ENCODE data around the gene PHF21A.

The PHF21A gene

DNA sequence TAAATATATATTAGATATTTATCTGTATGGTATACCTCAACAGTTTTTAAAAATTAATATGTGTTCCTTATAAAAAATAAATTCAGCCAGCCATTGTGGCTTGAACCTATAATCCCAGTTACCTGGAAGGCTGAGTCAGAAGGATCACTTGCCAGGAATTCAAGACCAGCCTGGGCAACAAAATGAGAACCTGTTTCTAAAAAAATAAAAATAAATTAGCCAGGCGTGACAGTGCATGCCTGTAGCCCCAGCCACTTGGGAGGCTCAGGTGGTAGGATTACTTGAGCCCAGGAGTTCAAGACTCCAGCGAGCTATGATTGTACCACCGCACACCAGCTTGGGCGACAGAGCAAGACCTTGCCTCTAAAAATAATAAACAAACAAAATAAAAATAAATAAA, 54.9 kb downstream of the PHF21A start:
- Histone ChIP-seq H3K4me1 (ENCODE audit: insufficient read depth, insufficient read length) (peaks cover 3% of the 10 kb centered on the region), H3K9me3 (ENCODE audit: insufficient read depth, low read length) (no peaks in the 10 kb centered on the region), H3K36me3 (ENCODE audit: insufficient read depth, insufficient read length, low read length) (no peaks in the 10 kb centered on the region), H3K9ac (ENCODE audit: insufficient read length, low read depth) (no peak overlapping the region), H3K27me3 (ENCODE audit: insufficient read depth, insufficient read length) (no peaks in the 10 kb centered on the region), H3K4me3 (ENCODE audit: insufficient read length, low read depth) (no peak overlapping the region)
- DNase-seq (ENCODE audit: low read depth, low spot score): no peak
- TF ChIP-seq YY1 (IDR thresholded peaks at IDR 0.05; ENCODE audit: insufficient read depth, insufficient read length): no peak
- TF ChIP-seq SUZ12 (IDR thresholded peaks at IDR 0.05; ENCODE audit: extremely low read depth, insufficient read depth, insufficient read length): no peak
- TF ChIP-seq ZNF274 (IDR thresholded peaks at IDR 0.05; ENCODE audit: low read depth, low read length): no peak

DNA sequence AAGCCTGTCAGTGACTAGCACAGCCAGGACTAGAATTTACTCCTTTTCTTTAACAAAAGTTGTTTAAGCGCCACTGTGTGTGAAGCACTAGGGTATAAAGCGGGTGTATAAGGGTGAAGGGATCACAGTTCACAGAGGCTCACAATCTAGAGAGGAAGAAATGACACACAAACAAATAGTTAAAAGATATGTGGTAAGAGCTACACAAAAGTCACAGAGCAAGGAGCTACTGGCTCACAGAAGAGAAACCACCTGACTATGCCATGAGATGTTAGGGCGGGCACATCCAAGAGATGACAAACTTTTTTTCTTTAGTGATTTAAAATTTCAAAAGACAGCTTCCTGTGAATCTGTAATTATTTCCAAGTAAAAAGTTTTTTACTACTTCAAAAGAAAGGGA, 55.6 kb downstream of the PHF21A start:
- Histone ChIP-seq H3K9ac (ENCODE audit: insufficient read length, low read depth) (no peak overlapping the region), H3K4me1 (ENCODE audit: insufficient read depth, insufficient read length) (peaks cover 3% of the 10 kb centered on the region)
- TF ChIP-seq SUZ12 (IDR thresholded peaks at IDR 0.05; ENCODE audit: extremely low read depth, insufficient read depth, insufficient read length) (no peak), ZNF274 (IDR thresholded peaks at IDR 0.05; ENCODE audit: low read depth, low read length) (no peak), YY1 (IDR thresholded peaks at IDR 0.05; ENCODE audit: insufficient read depth, insufficient read length) (no peak)

DNA sequence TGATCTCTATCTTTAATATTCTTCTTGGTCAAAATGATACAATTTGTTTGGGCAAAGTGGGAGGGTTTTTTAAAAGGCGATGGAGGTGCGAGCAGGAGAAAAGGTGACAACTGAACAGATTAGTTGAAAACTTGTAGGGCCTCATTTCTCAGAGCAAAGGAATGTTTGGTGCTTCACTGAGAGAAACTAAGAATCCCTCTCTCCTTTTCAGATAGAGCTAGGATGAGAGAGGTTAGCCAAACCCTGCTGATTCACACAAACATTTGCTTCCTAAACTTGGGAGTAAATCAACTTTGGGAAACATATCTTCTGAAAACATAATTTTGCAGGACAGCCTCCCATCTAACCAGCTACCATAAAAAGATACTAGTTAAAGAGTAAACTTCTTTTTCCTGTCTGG, 57.0 kb downstream of the PHF21A start:
- Histone ChIP-seq H3K4me3 (ENCODE audit: insufficient read length, low read depth) (no peak overlapping the region), H3K9me3 (ENCODE audit: insufficient read depth, low read length) (0 out of 2 replicates have a peak, but pooled peaks cover 8% of the 10 kb centered on the region), H3K4me1 (ENCODE audit: insufficient read depth, insufficient read length) (peaks cover 3% of the 10 kb centered on the region), H3K36me3 (ENCODE audit: insufficient read depth, insufficient read length, low read length) (no peaks in the 10 kb centered on the region), H3K9ac (ENCODE audit: insufficient read length, low read depth) (no peak overlapping the region), H3K27me3 (ENCODE audit: insufficient read depth, insufficient read length) (no peaks in the 10 kb centered on the region)
- DNase-seq (ENCODE audit: low read depth, low spot score): no peak
- TF ChIP-seq ZNF274 (IDR thresholded peaks at IDR 0.05; ENCODE audit: low read depth, low read length): no peak

More for the DNA sequence above, 55.6 kb downstream of the PHF21A start:
- no peak for DNase-seq (ENCODE audit: low read depth, low spot score)
- H3K9me3 ChIP-seq (ENCODE audit: insufficient read depth, low read length): 0 out of 2 replicates have a peak, but pooled peaks cover under 1% of the 10 kb centered on the region
- no peak overlapping the region for H3K4me3 ChIP-seq (ENCODE audit: insufficient read length, low read depth)
- no peaks in the 10 kb centered on the region for H3K36me3 ChIP-seq (ENCODE audit: insufficient read depth, insufficient read length, low read length)
- no peaks in the 10 kb centered on the region for H3K27me3 ChIP-seq (ENCODE audit: insufficient read depth, insufficient read length)

DNA sequence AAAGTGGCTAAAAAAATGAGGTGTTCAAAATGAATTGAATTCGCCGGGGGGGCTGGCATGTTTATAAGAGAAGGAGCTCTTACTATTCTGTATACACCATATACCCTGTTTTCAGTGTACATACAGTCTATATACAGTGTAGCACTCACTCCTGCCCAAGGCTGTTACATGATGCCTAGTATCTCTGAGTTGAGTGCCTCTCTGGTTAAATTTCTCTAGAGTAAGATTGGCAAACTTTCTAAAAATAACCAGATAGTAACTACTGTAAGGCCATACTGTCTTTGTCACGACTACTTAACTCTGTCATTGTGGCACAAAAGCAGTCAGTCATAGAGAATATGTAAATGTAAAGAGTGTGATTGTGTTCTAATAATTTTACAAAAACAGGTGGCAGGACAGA, 58.1 kb downstream of the PHF21A start:
- no peak overlapping the region for H3K4me3 ChIP-seq (ENCODE audit: insufficient read length, low read depth)
- DNase-seq (ENCODE audit: low read depth, low spot score): no peak
- no peaks in the 10 kb centered on the region for H3K36me3 ChIP-seq (ENCODE audit: insufficient read depth, insufficient read length, low read length)
- H3K4me1 ChIP-seq (ENCODE audit: insufficient read depth, insufficient read length): peaks cover 3% of the 10 kb centered on the region
- no peak overlapping the region for H3K9ac ChIP-seq (ENCODE audit: insufficient read length, low read depth)
- H3K9me3 ChIP-seq (ENCODE audit: insufficient read depth, low read length): 0 out of 2 replicates have a peak, but pooled peaks cover 8% of the 10 kb centered on the region
- TF ChIP-seq SUZ12 (IDR thresholded peaks at IDR 0.05; ENCODE audit: extremely low read depth, insufficient read depth, insufficient read length) (no peak), ZNF274 (IDR thresholded peaks at IDR 0.05; ENCODE audit: low read depth, low read length) (no peak), YY1 (IDR thresholded peaks at IDR 0.05; ENCODE audit: insufficient read depth, insufficient read length) (no peak)
- no peaks in the 10 kb centered on the region for H3K27me3 ChIP-seq (ENCODE audit: insufficient read depth, insufficient read length)

DNA sequence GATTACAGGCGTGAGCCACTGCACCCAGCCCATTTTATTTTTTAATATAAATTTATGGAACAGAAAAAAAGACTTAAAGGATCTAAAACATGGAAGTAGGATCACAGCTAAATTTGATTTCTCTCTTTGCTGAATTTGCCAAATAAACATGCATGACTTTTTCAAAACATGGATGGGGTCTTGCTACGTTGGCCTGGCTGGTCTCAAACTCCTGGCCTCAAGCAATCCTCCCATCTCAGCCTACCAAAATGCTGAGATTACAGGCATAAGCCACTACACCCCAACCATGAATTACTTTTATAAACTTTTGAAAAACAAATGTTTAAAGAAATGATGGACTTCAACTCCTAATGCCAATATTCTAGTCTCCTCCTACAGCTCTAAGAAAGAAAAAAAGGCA, 61.2 kb downstream of the PHF21A start:
- no peaks in the 10 kb centered on the region for H3K36me3 ChIP-seq (ENCODE audit: insufficient read depth, insufficient read length, low read length)
- H3K9ac ChIP-seq (ENCODE audit: insufficient read length, low read depth): no peak overlapping the region
- no peak for TF ChIP-seq YY1 (IDR thresholded peaks at IDR 0.05; ENCODE audit: insufficient read depth, insufficient read length)
- TF ChIP-seq ZNF274 (IDR thresholded peaks at IDR 0.05; ENCODE audit: low read depth, low read length): no peak
- no peaks in the 10 kb centered on the region for H3K4me1 ChIP-seq (ENCODE audit: insufficient read depth, insufficient read length)
- DNase-seq (ENCODE audit: low read depth, low spot score): no peak
- no peaks in the 10 kb centered on the region for H3K27me3 ChIP-seq (ENCODE audit: insufficient read depth, insufficient read length)
- H3K4me3 ChIP-seq (ENCODE audit: insufficient read length, low read depth): no peak overlapping the region
- H3K9me3 ChIP-seq (ENCODE audit: insufficient read depth, low read length): 0 out of 2 replicates have a peak, but pooled peaks cover 8% of the 10 kb centered on the region

DNA sequence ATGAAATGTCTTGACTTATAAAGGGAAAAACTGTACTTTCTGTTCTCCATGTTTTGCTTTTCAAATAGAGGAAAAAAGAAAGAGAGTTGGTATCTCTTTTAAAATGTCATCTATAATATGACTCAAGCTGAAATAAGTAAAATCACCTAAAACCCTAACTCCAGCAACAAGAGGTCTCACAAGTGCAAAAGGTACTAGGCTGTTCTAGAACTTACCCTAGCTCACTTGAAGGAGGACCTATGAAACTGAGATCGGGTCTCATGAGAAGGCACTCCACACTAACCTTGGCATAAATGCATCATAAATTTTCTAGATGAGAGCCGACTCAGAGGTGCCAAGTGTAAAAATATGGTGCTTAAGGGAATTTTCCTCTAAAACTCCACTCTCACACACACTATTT, 63.8 kb downstream of the PHF21A start:
- H3K4me3 ChIP-seq (ENCODE audit: insufficient read length, low read depth): no peak overlapping the region
- no peak for DNase-seq (ENCODE audit: low read depth, low spot score)
- no peaks in the 10 kb centered on the region for H3K4me1 ChIP-seq (ENCODE audit: insufficient read depth, insufficient read length)
- no peaks in the 10 kb centered on the region for H3K36me3 ChIP-seq (ENCODE audit: insufficient read depth, insufficient read length, low read length)
- no peak overlapping the region for H3K9ac ChIP-seq (ENCODE audit: insufficient read length, low read depth)
- H3K9me3 ChIP-seq (ENCODE audit: insufficient read depth, low read length): 0 out of 2 replicates have a peak, but pooled peaks cover 8% of the 10 kb centered on the region
- TF ChIP-seq YY1 (IDR thresholded peaks at IDR 0.05; ENCODE audit: insufficient read depth, insufficient read length) (no peak), SUZ12 (IDR thresholded peaks at IDR 0.05; ENCODE audit: extremely low read depth, insufficient read depth, insufficient read length) (no peak), ZNF274 (IDR thresholded peaks at IDR 0.05; ENCODE audit: low read depth, low read length) (no peak)
- H3K27me3 ChIP-seq (ENCODE audit: insufficient read depth, insufficient read length): no peaks in the 10 kb centered on the region

DNA sequence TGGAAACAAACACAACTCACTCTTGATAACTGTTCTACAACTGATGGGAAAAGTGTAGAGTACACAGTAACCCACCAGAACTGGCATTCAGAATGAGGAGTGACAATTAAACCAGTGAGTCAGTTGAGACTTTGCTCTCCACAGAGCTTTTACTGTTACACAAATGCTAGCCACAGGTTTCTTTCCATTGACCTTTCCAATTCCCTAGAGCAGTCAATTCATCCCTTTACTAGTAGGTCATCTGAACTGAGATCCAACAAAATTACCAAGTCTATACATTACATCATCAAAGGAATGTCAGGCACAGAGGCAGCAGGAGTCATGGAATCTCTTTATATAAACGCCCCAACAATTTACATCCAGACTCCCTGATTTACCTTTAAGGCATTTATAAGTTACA, 65.9 kb downstream of the PHF21A start:
- DNase-seq (ENCODE audit: low read depth, low spot score): peak; percentile 86

DNA sequence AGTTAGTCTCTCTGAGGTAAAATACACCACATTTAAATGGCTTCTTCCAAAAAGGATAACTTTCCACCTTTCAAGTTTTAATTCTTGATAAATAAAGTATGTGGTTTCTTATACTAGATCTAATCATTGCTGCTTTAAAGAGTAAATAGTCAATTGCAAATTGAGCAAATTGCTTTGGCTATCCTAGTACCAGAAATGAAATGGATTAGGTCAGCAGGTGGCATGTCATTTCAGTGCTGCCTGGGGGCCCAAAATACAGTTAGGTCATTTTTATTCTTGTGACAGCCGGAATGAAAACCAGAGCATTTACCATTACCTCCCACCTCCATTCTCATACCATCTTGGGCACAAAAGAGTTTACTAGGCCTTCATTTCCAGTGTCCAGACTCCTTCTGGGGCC, 70.2 kb downstream of the PHF21A start:
- H3K4me3 ChIP-seq (ENCODE audit: insufficient read length, low read depth): no peak overlapping the region
- no peak for DNase-seq (ENCODE audit: low read depth, low spot score)
- H3K9me3 ChIP-seq (ENCODE audit: insufficient read depth, low read length): no peaks in the 10 kb centered on the region
- no peak overlapping the region for H3K9ac ChIP-seq (ENCODE audit: insufficient read length, low read depth)
- no peak for TF ChIP-seq YY1 (IDR thresholded peaks at IDR 0.05; ENCODE audit: insufficient read depth, insufficient read length)
- no peak for TF ChIP-seq ZNF274 (IDR thresholded peaks at IDR 0.05; ENCODE audit: low read depth, low read length)
- TF ChIP-seq SUZ12 (IDR thresholded peaks at IDR 0.05; ENCODE audit: extremely low read depth, insufficient read depth, insufficient read length): no peak
- no peaks in the 10 kb centered on the region for H3K36me3 ChIP-seq (ENCODE audit: insufficient read depth, insufficient read length, low read length)
- H3K27me3 ChIP-seq (ENCODE audit: insufficient read depth, insufficient read length): no peaks in the 10 kb centered on the region
- H3K4me1 ChIP-seq (ENCODE audit: insufficient read depth, insufficient read length): no peaks in the 10 kb centered on the region

More for the DNA sequence above, 65.9 kb downstream of the PHF21A start:
- Histone ChIP-seq H3K4me3 (ENCODE audit: insufficient read length, low read depth) (no peak overlapping the region), H3K9me3 (ENCODE audit: insufficient read depth, low read length) (0 out of 2 replicates have a peak, but pooled peaks cover 5% of the 10 kb centered on the region), H3K27me3 (ENCODE audit: insufficient read depth, insufficient read length) (no peaks in the 10 kb centered on the region), H3K4me1 (ENCODE audit: insufficient read depth, insufficient read length) (no peaks in the 10 kb centered on the region), H3K9ac (ENCODE audit: insufficient read length, low read depth) (no peak overlapping the region), H3K36me3 (ENCODE audit: insufficient read depth, insufficient read length, low read length) (no peaks in the 10 kb centered on the region)
- TF ChIP-seq ZNF274 (IDR thresholded peaks at IDR 0.05; ENCODE audit: low read depth, low read length) (no peak), SUZ12 (IDR thresholded peaks at IDR 0.05; ENCODE audit: extremely low read depth, insufficient read depth, insufficient read length) (no peak), YY1 (IDR thresholded peaks at IDR 0.05; ENCODE audit: insufficient read depth, insufficient read length) (no peak)
